NCI-H1417 (cell line): ENCODE results near the gene EHF.
A peak's percentile ranks its signal among the peaks of the same experiment; 100 is the strongest.
"Not testable (repeated sequence)": the region's sequence is repeated elsewhere in the genome, so short reads cannot be mapped to it uniquely, and the experiment has no call there.

Experiments used
- DNase-seq, 3 experiments: peaks; one replicate each; lab custom pipeline; 2025; lab: John Stamatoyannopoulos, UW

Gene EHF

DNA sequence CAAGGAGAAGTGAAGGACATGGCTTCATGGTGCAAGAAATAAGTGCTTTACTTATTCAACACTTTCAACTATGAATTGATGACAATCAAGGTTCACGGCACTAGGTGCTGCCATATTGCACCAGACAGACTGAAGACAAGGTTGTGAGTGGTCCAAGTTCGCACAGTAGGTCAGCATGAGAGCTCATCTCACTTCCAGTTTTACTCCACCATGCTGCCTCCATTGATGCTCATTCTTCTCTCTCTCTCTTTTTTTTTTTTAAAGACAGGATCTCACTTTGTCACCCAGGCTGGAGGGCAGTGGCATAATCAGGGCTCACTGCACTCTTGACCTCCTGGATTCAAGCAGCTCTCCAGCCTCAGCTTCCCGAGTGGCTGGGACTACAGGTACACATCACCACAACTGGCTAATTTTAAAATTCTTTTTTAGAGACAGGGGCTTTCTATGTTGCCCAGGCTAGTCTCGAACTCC lies 47.7 kb downstream of the EHF start:
- DNase-seq = no peak

DNA sequence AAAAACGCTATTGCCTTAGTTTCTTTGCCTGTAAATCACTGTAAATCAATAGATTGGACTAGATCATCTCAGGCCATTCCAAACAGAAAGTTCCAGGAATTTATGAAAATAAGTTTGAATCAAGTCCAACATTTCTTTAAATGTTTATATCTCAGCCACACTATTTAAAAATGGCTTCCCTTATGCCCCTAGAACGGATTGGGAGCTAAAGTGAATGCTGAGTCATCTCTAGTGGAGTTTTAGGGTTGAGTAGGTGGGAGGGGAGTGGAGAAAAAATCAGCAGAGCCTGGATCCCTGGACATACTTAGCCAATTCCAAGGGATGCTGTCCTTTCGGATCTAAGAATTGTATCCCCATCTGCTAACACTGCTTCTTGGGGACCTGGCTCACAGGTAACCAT lies 48.6 kb downstream of the EHF start:
- DNase-seq = no peak

DNA sequence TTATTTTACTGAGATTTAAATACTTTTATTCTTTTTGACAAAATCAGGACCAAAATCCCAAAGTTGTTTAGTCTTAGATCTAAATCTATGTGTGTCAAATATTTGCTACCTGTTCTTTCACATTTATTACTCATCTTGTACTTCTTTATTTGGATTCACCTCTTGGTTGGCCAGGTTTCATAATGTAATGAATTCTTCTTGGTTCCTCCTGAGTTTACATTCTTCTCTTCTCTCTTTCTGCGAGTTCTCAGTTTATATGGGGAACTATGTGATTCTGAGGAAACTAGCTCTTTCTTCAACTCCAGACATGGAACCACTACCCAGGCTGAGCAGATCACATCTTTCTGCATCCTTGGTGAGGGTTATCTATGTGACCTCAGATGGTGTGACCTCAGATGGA lies 50.2 kb downstream of the EHF start:
- no peak for DNase-seq

DNA sequence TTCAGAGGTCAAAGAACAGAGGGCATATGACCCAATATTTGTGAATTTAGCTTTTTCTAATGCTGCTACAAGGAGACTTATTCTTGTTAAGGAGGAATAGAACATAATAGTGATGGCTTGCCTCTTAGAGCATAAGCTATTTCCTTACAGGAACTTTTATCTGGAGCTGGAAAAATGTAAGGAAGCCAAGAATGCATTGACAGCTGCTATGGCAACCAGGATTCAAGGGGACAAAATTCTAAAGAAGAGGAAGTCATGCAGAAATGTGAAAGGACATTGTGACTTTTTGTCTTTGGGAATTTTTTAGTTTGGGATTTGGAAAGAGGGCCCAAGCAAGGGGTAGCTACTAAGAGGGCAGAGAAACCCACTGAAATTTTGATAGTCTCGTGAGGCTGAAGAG lies 51.1 kb downstream of the EHF start:
- DNase-seq = no peak

DNA sequence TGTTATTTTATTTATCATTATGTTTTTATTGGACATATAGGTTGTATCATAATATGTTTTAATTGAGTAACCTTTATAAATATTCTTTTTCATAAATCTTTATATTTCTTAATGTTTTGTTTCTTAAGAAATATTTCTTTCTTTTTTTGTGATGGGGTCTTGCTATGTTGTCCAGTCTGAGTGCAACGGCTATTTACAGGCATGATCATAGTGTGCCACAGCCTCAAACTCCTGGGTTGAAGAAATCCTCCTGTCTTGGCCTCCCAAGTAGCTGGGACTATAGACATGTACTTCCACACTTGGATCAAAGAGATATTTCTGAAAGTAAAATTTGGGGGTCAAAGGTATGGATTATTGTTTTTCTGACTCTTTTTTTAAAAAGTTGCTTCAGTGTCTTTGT lies 53.1 kb downstream of the EHF start:
- no peak for DNase-seq

DNA sequence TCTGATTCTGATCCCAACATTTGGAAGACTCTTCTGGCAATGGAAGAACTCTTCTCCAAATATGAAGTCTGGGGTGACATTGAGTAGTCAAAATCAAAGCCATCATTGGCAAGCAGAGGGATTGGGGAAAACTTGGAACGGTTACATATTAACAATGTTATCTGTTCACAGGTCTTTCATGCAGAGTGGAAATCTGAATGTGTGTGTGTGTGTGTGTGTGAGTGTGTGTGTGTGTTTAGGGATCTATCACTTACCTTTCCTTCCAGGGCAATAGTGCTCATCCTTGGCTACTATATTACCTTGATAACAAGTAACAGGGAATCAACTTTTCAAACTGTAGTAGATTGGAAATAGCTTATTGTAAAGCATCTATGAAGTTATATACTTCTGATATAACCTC lies 55.3 kb downstream of the EHF start:
- no peak for DNase-seq

DNA sequence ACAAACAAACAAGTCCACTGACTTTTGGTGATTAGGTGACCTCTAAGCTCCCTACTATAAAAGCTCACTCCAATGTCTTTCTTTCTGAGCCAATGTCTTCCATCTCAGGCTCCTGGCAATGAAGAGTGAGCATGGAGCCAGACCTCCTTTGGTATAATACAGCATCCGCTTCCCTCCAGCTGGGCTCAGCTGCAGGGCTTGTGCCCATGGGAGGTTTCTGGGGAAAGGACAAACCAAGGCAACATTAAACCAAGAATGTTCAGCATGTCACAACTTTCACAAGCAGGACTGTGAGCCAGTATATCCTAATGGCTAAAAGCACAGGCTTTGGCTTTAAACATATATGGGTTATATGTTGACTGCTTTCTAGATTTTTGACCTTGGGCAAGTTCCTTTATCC lies 58.8 kb downstream of the EHF start:
- DNase-seq = no peak

DNA sequence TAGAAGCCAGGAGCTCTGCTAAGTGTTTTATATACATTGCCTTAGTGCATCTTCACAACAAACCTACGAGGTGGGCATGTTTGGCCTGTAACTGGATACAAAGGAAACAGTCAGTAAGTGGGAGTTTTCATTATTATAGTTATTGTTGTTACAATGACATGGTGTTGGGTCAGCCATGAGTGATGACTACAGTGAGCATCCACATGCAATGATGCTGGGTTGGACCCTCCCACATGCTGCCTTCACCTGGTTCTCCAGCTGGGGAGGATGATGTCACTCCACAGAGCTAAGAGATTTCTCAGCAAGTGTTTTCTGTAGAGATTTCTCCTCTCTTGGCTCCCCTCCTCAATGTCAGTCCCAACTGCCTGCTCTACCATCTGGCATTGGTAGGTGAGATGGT lies 59.3 kb downstream of the EHF start:
- DNase-seq = peak in 1 of 3 experiments; percentile 12

DNA sequence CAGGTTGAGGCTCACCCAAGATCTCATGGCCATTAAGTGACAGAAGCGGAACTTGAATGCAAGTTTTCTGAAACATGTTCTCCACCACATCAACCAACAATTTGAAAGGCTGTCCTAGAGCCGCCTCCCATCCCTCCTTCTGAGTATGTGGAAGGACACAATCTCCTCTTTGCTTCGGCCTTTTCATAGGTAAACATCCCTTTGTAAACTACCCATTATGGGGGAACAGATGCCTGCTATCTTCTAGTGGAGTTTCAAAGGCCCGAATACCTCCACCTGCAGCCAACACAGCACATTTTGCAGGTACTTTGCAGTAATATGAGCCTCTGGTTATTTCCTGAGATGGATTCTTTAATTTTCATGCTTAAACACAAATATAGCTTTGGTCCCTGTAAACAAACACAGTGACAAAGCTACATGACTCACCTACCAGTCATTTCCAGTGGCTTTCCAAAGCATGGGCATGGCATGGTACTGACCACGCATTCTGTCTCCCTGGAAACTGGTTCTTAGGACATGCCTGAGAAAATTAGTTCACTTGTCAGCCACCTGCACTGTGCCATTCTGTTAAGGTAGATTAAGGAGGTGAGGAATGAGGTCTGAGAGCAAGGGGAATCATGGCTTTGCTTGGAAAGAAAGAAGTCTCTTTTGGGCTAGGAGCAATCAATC lies 60.2 kb downstream of the EHF start:
- DNase-seq = peak in 2 of 3 experiments; percentile 33 to 61

DNA sequence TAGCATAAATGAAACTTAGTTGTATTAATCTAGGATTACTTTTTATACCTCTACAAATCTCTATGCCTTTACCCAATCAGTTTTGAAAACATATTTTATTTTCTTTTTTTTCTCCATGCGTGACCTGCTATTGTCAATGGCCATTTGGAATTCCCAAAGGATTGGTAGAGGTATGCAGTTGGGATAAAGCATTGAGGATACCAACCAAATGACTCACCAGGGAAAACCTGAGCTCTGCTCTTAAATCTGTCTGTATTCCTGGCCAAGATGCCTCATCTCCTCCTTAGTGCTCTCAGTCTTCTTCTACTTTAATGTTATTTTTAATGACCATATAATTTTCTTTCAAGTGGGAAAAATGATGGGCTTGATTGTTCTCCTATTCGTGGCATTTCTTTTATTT lies 61.9 kb downstream of the EHF start:
- no peak for DNase-seq

DNA sequence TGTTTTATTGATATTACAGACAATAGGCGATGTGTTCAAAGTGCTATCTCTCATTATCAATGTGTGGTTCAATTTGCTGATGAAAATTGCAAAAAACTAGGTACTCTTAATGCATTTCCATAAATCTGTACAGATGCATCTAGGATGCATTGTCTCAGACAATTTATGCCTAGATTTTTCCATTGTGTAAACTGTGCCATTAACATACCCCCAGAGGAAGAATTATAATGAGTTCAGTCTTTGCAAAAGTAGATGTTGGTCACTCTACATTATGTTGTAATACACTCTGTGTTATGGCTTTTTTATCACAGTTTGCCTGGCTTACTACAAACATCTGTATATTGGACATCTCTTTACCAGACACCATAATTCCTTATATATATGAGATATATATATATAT lies 62.5 kb downstream of the EHF start:
- DNase-seq = no peak

DNA sequence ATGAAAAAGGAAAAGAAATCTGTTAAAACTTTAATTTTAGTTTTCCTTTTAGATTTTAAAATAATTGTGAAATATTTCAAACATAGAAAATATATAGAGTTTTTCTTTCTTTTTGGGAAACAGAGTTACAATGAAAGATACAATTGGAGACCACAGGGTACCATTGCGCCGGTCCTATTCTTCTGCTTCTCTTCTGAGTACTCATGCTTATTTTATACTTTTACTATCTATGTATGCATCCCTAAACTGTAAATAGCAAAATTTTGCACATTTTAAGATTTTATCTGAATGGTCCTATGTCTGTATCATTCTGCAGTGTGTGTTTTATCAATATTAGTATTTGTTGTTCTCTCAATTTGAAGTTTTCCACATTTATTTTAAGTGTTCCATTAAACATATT lies 65.0 kb downstream of the EHF start:
- no peak for DNase-seq

DNA sequence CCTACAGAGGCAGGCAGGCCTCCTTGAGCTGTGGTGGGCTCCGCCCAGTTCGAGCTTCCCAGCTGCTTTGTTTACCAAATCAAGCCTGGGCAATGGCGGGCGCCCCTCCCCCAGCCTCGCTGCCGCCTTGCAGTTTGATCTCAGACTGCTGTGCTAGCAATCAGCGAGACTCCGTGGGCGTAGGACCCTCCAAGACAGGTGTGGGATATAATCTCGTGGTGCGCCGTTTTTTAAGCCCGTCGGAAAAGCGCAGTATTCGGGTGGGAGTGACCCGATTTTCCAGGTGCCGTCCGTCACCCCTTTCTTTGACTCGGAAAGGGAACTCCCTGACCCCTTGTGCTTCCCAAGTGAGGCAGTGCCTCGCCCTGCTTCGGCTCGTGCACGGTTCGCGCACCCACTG lies 71.4 kb downstream of the EHF start:
- not testable (repeated sequence) for DNase-seq

DNA sequence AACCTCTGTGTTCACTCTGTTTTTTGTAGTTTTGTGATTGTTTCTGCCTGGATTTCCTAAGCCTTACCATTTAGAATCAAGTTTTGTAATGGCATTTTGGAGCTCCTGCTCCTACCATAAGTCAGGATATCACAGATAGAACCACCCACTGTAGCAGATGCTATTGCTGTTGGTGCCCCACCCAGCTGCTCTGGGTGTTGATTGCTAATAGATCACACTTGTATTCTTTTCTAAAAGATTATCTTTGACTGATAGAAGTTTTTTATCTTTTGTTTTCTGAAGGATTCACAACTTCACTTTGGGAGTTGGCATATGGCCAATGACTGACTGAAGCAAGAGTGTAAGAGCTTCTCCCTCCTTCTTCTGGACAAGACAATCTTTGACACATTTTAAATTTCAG lies 76.0 kb downstream of the EHF start:
- no peak for DNase-seq

DNA sequence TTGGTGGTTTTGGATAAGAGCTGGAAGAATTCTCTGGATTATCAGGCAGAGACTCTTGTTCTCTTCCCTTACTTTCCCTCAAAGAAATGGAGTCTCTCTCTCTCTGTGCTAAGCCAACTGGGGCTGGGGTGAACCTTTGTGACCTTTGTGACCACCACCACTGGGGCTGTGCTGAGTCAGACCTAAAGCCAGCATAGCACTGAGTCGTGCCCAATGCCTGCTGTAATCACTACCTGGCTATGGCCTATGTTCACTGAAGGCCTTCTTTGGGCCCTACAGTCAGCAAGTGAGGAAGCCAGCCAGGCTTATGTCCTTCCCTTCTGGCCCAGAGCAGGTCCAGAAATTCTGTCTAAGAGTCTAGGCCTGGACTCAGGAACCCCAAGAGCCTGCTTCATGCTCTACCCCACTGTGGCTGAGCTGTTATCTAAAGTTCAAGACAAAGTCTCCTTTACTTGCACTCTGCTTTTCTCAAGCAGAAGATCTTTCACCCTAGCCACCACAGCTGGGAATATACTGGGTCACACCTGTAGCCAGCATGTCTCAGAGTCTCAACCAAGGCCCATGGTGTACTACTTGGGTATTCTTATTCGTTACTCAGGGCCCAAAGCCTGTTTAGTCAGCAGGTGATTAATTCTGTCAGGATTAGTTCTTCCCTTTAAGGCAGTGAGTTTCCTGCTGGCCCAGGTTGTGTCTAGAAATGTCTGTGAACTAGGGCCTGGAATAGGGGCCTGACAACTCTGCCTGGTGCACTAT lies 86.0 kb downstream of the EHF start:
- no peak for DNase-seq

DNA sequence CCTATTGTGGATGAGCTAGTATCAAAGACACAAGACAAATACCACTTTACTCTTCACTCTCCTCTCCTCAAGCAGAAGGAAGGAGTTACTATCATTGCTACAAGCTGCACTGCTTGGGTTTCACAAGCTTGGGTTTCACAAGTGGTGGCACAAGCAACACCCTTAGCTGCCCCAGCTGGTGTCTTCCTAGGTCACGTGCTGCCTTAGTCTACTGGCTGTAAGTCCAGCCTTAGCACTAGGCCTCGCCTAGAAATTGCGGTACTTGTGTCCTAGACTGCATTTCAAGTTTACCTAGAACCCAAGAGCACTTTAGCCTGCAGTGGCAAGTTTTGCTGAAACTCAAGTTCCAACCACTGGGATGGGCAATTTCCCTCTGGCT lies 86.6 kb downstream of the EHF start:
- DNase-seq = no peak
